Stimulated activated CD4-positive, alpha-beta T cell treated with anti-CD3 and anti-CD28 coated beads, Interleukin-1b, Interleukin-23, amount 100 ng/mL, for 48 hours (primary cell): ENCODE measurements around the gene AFF1.
"Not testable (repeated sequence)": the region's sequence is repeated elsewhere in the genome, so short reads cannot be mapped to it uniquely, and the experiment has no call there.

Experiments
- DNase-seq: peaks from one replicate; pipeline ENCODE4 v3.0.0-alpha.2; 2020

AFF1 gene

GRCh38 chr4:87012265-87012953 lies 77.6 kb downstream of the AFF1 start:
- no peak for DNase-seq

GRCh38 chr4:87012954-87013308 lies 78.1 kb downstream of the AFF1 start:
- not testable (repeated sequence) for DNase-seq

- DNase-seq: no peak
Measured at GRCh38 chr4:87014284-87014782, 79.5 kb downstream of the AFF1 start.

- no peak for DNase-seq
Measured at GRCh38 chr4:87015416-87015815, 80.6 kb downstream of the AFF1 start.

- DNase-seq: peak; percentile 37
Measured at GRCh38 chr4:87017580-87018342, 83.0 kb downstream of the AFF1 start.

GRCh38 chr4:87018753-87019152 lies 83.9 kb downstream of the AFF1 start:
- DNase-seq: no peak

- DNase-seq: no peak
Measured at GRCh38 chr4:87019246-87019791, 84.5 kb downstream of the AFF1 start.

- DNase-seq: no peak
Measured at GRCh38 chr4:87019898-87020297, 85.1 kb downstream of the AFF1 start.

- DNase-seq: no peak
Measured at GRCh38 chr4:87024201-87024600, 89.4 kb downstream of the AFF1 start.

- no peak for DNase-seq
Measured at GRCh38 chr4:87025023-87025613, 90.3 kb downstream of the AFF1 start.

GRCh38 chr4:87025614-87026041 lies 90.8 kb downstream of the AFF1 start:
- DNase-seq: no peak

GRCh38 chr4:87026800-87027495 lies 92.1 kb downstream of the AFF1 start:
- DNase-seq: no peak

- DNase-seq: no peak
Measured at GRCh38 chr4:87029356-87029755, 94.5 kb downstream of the AFF1 start.

GRCh38 chr4:87030124-87030523 lies 95.3 kb downstream of the AFF1 start:
- no peak for DNase-seq

- no peak for DNase-seq
Measured at GRCh38 chr4:87030755-87031441, 96.1 kb downstream of the AFF1 start.

GRCh38 chr4:87031920-87032319 lies 97.1 kb downstream of the AFF1 start:
- no peak for DNase-seq

GRCh38 chr4:87032884-87033533 lies 98.2 kb downstream of the AFF1 start:
- no peak for DNase-seq

- no peak for DNase-seq
Measured at GRCh38 chr4:87033902-87034301, 99.1 kb downstream of the AFF1 start.

- DNase-seq: no peak
Measured at GRCh38 chr4:87034527-87034926, 99.7 kb downstream of the AFF1 start.

- DNase-seq: no peak
Measured at GRCh38 chr4:87035881-87036509, 101.2 kb downstream of the AFF1 start.

GRCh38 chr4:87036713-87037112 lies 101.9 kb downstream of the AFF1 start:
- DNase-seq: no peak
